HUES48 (cell line): ENCODE data around the gene IMMP1L.

Experiments used
- H3K27ac ChIP-seq: one replicate; pipeline ENCODE4 v1.7.0; 2013; ENCODE audit warnings: low read depth, low read length, inconsistent platforms
- H3K27me3 ChIP-seq: 2 replicates; pipeline ENCODE4 v1.6.1; 2013; ENCODE audit warnings: mild to moderate bottlenecking, low read length; ENCODE audit not compliant: control insufficient read depth, insufficient read depth
- H3K36me3 ChIP-seq: 2 replicates; pipeline ENCODE4 v1.6.1; 2013; ENCODE audit warnings: low read length; ENCODE audit not compliant: control insufficient read depth, insufficient read depth
- H3K4me1 ChIP-seq: 2 replicates; pipeline ENCODE4 v1.6.1; 2013; ENCODE audit warnings: mild to moderate bottlenecking, low read length; ENCODE audit not compliant: control insufficient read depth, insufficient read depth
- H3K4me3 ChIP-seq: 2 replicates; pipeline ENCODE4 v1.5.1; 2013; ENCODE audit warnings: mild to moderate bottlenecking, low read depth, low read length
- H3K9ac ChIP-seq: 2 replicates; pipeline ENCODE4 v1.6.1; 2013; ENCODE audit warnings: mild to moderate bottlenecking, low read depth, low read length, moderate library complexity
- H3K9me3 ChIP-seq: 2 replicates; pipeline ENCODE4 v1.6.1; 2013; ENCODE audit warnings: low read length; ENCODE audit not compliant: control insufficient read depth, insufficient read depth

Gene IMMP1L, protein sequence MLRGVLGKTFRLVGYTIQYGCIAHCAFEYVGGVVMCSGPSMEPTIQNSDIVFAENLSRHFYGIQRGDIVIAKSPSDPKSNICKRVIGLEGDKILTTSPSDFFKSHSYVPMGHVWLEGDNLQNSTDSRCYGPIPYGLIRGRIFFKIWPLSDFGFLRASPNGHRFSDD

GRCh38 chr11:31509429-31510345 lies at the start of gene IMMP1L, which contains the start of gene ELP4:
IMMP1L (minus strand) TSS chr11:31509622; CDS start chr11:31463276, 46,346 bp downstream.
ELP4 (plus strand) TSS chr11:31509767; CDS start chr11:31509785, 18 bp downstream.
- H3K4me3 ChIP-seq: peak within 1 kb of the TSS; percentile 97
- H3K4me1 ChIP-seq: peaks cover 16% of the 10 kb centered on the region
- no peaks in the 10 kb centered on the region for H3K9me3 ChIP-seq
- peak within 1 kb of the TSS; percentile 91 for H3K27ac ChIP-seq
- H3K36me3 ChIP-seq: peaks cover 6% of the 10 kb centered on the region; the same call in 1 of the 2 replicates
- H3K9ac ChIP-seq: peak within 1 kb of the TSS; percentile 90
- no peaks in the 10 kb centered on the region for H3K27me3 ChIP-seq

GRCh38 chr11:31558001-31558400 lies 48.6 kb upstream of the IMMP1L start:
- Histone ChIP-seq H3K27ac (peak overlapping the region; percentile 63), H3K9me3 (0 out of 2 replicates have a peak, but pooled peaks cover 6% of the 10 kb centered on the region), H3K27me3 (no peaks in the 10 kb centered on the region), H3K36me3 (no peaks in the 10 kb centered on the region), H3K4me3 (no peak overlapping the region), H3K4me1 (peaks cover 10% of the 10 kb centered on the region; the same call in 1 of the 2 replicates), H3K9ac (no peak overlapping the region)

DNA sequence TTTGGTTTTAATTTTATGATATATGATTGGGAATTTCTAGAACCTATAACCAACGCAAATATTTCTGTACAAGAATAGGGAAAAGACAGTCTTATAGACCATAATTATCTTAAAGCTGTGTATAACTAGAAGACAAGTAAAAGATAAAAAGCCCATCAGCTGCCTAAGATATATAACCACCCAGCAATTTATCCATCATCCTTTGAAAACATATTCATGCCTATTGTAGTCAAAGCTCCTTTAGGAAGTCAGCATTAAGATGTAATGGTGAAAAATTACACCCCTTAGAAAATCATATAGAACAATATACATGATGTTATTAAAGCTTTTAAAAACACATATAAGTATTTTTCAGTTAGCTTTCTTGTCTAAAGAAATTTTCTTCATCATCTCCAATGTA lies 46.5 kb upstream of the IMMP1L start:
- H3K9ac ChIP-seq: no peak overlapping the region
- 0 out of 2 replicates have a peak, but pooled peaks cover 6% of the 10 kb centered on the region for H3K9me3 ChIP-seq
- H3K4me1 ChIP-seq: peaks cover 10% of the 10 kb centered on the region; the same call in 1 of the 2 replicates
- H3K27me3 ChIP-seq: no peaks in the 10 kb centered on the region
- no peaks in the 10 kb centered on the region for H3K36me3 ChIP-seq
- H3K27ac ChIP-seq: no peak overlapping the region
- H3K4me3 ChIP-seq: no peak overlapping the region

DNA sequence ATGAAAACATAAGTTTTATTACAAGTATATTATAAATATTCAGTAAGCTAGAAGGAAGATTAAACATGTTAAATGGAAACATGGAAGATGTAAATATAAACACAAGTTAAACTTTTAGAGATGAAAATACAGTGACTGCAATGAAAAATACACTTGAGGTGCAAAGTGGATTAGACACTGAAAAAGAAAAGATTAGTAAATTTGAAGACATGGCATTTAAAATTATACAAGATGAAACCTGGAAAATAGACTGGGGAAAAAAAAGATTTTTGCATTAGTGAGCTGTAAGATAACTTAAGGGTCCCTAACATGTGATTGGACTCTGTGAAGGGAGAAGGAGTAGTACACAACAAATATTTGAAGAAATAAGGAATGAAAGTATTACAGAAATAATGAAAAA lies 33.4 kb upstream of the IMMP1L start:
- H3K27me3 ChIP-seq: no peaks in the 10 kb centered on the region
- peaks cover 6% of the 10 kb centered on the region for H3K9me3 ChIP-seq
- H3K36me3 ChIP-seq: peaks cover 23% of the 10 kb centered on the region
- no peaks in the 10 kb centered on the region for H3K4me1 ChIP-seq
- no peak overlapping the region for H3K9ac ChIP-seq
- H3K4me3 ChIP-seq: no peak overlapping the region
- H3K27ac ChIP-seq: no peak overlapping the region

GRCh38 chr11:31535479-31535878 lies 26.1 kb upstream of the IMMP1L start:
- Histone ChIP-seq H3K27ac (no peak overlapping the region), H3K4me3 (no peak overlapping the region), H3K9ac (no peak overlapping the region), H3K27me3 (no peaks in the 10 kb centered on the region), H3K36me3 (0 out of 2 replicates have a peak, but pooled peaks cover 2% of the 10 kb centered on the region), H3K9me3 (no peaks in the 10 kb centered on the region), H3K4me1 (no peaks in the 10 kb centered on the region)

GRCh38 chr11:31531293-31531692 lies 21.9 kb upstream of the IMMP1L start:
- Histone ChIP-seq H3K9me3 (no peaks in the 10 kb centered on the region), H3K27ac (no peak overlapping the region), H3K4me1 (no peaks in the 10 kb centered on the region), H3K36me3 (no peaks in the 10 kb centered on the region), H3K9ac (no peak overlapping the region), H3K4me3 (no peak overlapping the region), H3K27me3 (no peaks in the 10 kb centered on the region)

- no peaks in the 10 kb centered on the region for H3K4me1 ChIP-seq
- H3K4me3 ChIP-seq: no peak overlapping the region
- H3K9ac ChIP-seq: no peak overlapping the region
Measured at GRCh38 chr11:31529701-31530100, 20.3 kb upstream of the IMMP1L start.

GRCh38 chr11:31529189-31529588 lies 19.8 kb upstream of the IMMP1L start:
- Histone ChIP-seq H3K27me3 (no peaks in the 10 kb centered on the region), H3K27ac (no peak overlapping the region), H3K4me3 (no peak overlapping the region), H3K36me3 (no peaks in the 10 kb centered on the region), H3K4me1 (no peaks in the 10 kb centered on the region), H3K9me3 (no peaks in the 10 kb centered on the region), H3K9ac (no peak overlapping the region)

More at GRCh38 chr11:31529701-31530100, 20.3 kb upstream of the IMMP1L start:
- Histone ChIP-seq H3K27ac (no peak overlapping the region), H3K36me3 (no peaks in the 10 kb centered on the region), H3K27me3 (no peaks in the 10 kb centered on the region), H3K9me3 (no peaks in the 10 kb centered on the region)

- Histone ChIP-seq H3K27me3 (no peaks in the 10 kb centered on the region), H3K36me3 (no peaks in the 10 kb centered on the region), H3K27ac (no peak overlapping the region), H3K9me3 (no peaks in the 10 kb centered on the region), H3K4me1 (no peaks in the 10 kb centered on the region), H3K9ac (no peak overlapping the region), H3K4me3 (no peak overlapping the region)
Measured at GRCh38 chr11:31521497-31522150, 12.2 kb upstream of the IMMP1L start.

- Histone ChIP-seq H3K27ac (no peak overlapping the region), H3K27me3 (no peaks in the 10 kb centered on the region), H3K9me3 (no peaks in the 10 kb centered on the region), H3K36me3 (no peaks in the 10 kb centered on the region), H3K4me3 (no peak overlapping the region), H3K9ac (no peak overlapping the region), H3K4me1 (peaks cover 16% of the 10 kb centered on the region)
Measured at GRCh38 chr11:31512117-31512516, 2.7 kb upstream of the IMMP1L start.
